IMR-90 (cell line): Measurements from ENCODE around the gene RUNX3. TPM values are rescaled to one million over a fixed set of nuclear protein-coding genes. Genes with fewer than 3 reads are reported as not detected.

Experiments used
- ATAC-seq: fragments of 200-7000 bp; cut with Tn5 transposase; 2 replicates; pipeline ENCODE4 v1.9.1; 2020; ENCODE audit warnings: low read depth, mild to moderate bottlenecking, moderate library complexity
- BruUV-seq: library from RNA; stranded (reverse); fragments of 400-500 nt; replicated peaks from 2 replicates; lab custom pipeline; 2021; lab: Mats Ljungman, UMichigan
- CTCF ChIA-PET: fragments of 300-600 bp; formaldehyde crosslinking; extraction: SDS; loops from one replicate; lab custom pipeline; 2021; ENCODE audit warnings: antibody characterized with exemption; lab: Yijun Ruan, JAX
- POLR2A ChIA-PET: fragments of 300-600 bp; sonication (Branson Sonifier 250); formaldehyde crosslinking; loops from one replicate; lab custom pipeline; 2022; ENCODE audit warnings: antibody characterized with exemption; ENCODE audit not compliant: unreplicated experiment; lab: Charles Lee
- DNase-seq: peaks from one replicate; pipeline ENCODE4 v3.0.0; 2013
- H2AFZ ChIP-seq: replicated peaks from 2 replicates; pipeline ENCODE3; 2013; ENCODE audit warnings: low read length, mild to moderate bottlenecking; ENCODE audit not compliant: poor library complexity
- H2AK5ac ChIP-seq: 2 replicates; pipeline ENCODE4 v1.6.1; 2013; ENCODE audit warnings: low read depth, low read length, inconsistent platforms
- H2AK9ac ChIP-seq: replicated peaks from 2 replicates; pipeline ENCODE3; 2013; ENCODE audit warnings: mild to moderate bottlenecking, low read depth, low read length, moderate library complexity; ENCODE audit not compliant: poor library complexity
- H2BK120ac ChIP-seq: 2 replicates; pipeline ENCODE4 v1.6.1; 2013; ENCODE audit warnings: low read depth, low read length, inconsistent platforms
- H2BK15ac ChIP-seq: 3 replicates; pipeline ENCODE4 v1.6.1; 2013; ENCODE audit warnings: low read depth, low read length, inconsistent platforms
- H2BK20ac ChIP-seq: 2 replicates; pipeline ENCODE4 v1.6.1; 2013; ENCODE audit warnings: low read depth, mild to moderate bottlenecking, inconsistent platforms, low read length, moderate library complexity
- H2BK5ac ChIP-seq: 2 replicates; pipeline ENCODE4 v1.6.1; 2013; ENCODE audit warnings: mild to moderate bottlenecking, low read depth, low read length, inconsistent platforms; ENCODE audit not compliant: poor library complexity, severe bottlenecking
- H3K14ac ChIP-seq: replicated peaks from 2 replicates; pipeline ENCODE4 v1.6.1; 2013; ENCODE audit warnings: low read depth, low read length, inconsistent platforms
- H3K18ac ChIP-seq: 2 replicates; pipeline ENCODE4 v1.6.1; 2013; ENCODE audit warnings: low read depth, low read length, control low read depth
- H3K23ac ChIP-seq: 2 replicates; pipeline ENCODE4 v1.6.1; 2013; ENCODE audit warnings: low read depth, low read length, inconsistent platforms
- H3K27ac ChIP-seq: 2 replicates; pipeline ENCODE4 v1.5.1; 2013; ENCODE audit warnings: mild to moderate bottlenecking, control low read depth, low read length; ENCODE audit not compliant: insufficient read depth
- H3K27me3 ChIP-seq: 2 replicates; pipeline ENCODE4 v1.6.1; 2013; ENCODE audit warnings: low read length; ENCODE audit not compliant: control insufficient read depth, insufficient read depth
- H3K36me3 ChIP-seq: 2 replicates; pipeline ENCODE4 v1.6.1; 2013; ENCODE audit warnings: low read length, mixed read lengths; ENCODE audit not compliant: control insufficient read depth, insufficient read depth
- H3K4ac ChIP-seq: 2 replicates; pipeline ENCODE4 v1.6.1; 2013; ENCODE audit warnings: low read depth, low read length, inconsistent platforms
- H3K4me1 ChIP-seq: 2 replicates; pipeline ENCODE4 v1.6.1; 2013; ENCODE audit warnings: low read length, mixed read lengths; ENCODE audit not compliant: control insufficient read depth, insufficient read depth
- H3K4me2 ChIP-seq: 2 replicates; pipeline ENCODE4 v1.6.1; 2013; ENCODE audit warnings: low read depth, mild to moderate bottlenecking, control low read depth, low read length, moderate library complexity
- H3K4me3 ChIP-seq: 2 replicates; pipeline ENCODE4 v1.5.1; 2013; ENCODE audit warnings: low read depth, mild to moderate bottlenecking, control low read depth, low read length, moderate library complexity; ENCODE audit not compliant: insufficient read depth
- H3K56ac ChIP-seq: 2 replicates; pipeline ENCODE4 v1.6.1; 2013; ENCODE audit warnings: low read length, inconsistent platforms; ENCODE audit not compliant: insufficient read depth; ENCODE audit errors: extremely low read depth
- H3K79me1 ChIP-seq, 2 experiments: 2 replicates each; pipeline ENCODE4 v1.6.1; 2013; ENCODE audit warnings: low read length in 2 of 2, inconsistent platforms in 1 of 2, low read depth in 1 of 2
- H3K9ac ChIP-seq: 2 replicates; pipeline ENCODE4 v1.6.1; 2013; ENCODE audit warnings: low read depth, low read length, control low read depth
- H3K9me1 ChIP-seq: 2 replicates; pipeline ENCODE4 v1.6.1; 2013; ENCODE audit warnings: low read length, inconsistent platforms; ENCODE audit not compliant: insufficient read depth
- H3K9me3 ChIP-seq: 2 replicates; pipeline ENCODE4 v1.6.1; 2013; ENCODE audit warnings: low read length; ENCODE audit not compliant: control insufficient read depth, insufficient read depth
- H4K20me1 ChIP-seq: 2 replicates; pipeline ENCODE4 v1.6.1; 2013; ENCODE audit warnings: low read length, inconsistent platforms; ENCODE audit not compliant: insufficient read depth
- H4K5ac ChIP-seq: 2 replicates; pipeline ENCODE4 v1.6.1; 2013; ENCODE audit warnings: mild to moderate bottlenecking, low read depth, low read length, control low read depth
- H4K8ac ChIP-seq, 2 experiments: 2 replicates each; pipeline ENCODE4 v1.6.1; 2013; ENCODE audit warnings: low read depth in 2 of 2, low read length in 2 of 2, control low read depth in 1 of 2, inconsistent platforms in 1 of 2
- H4K91ac ChIP-seq: 2 replicates; pipeline ENCODE4 v1.6.1; 2013; ENCODE audit warnings: low read depth, low read length, inconsistent platforms; ENCODE audit not compliant: insufficient read depth
- BHLHE40 ChIP-seq: fragments of 150-350 bp; IDR thresholded peaks from 2 replicates; pipeline ENCODE4 v1.6.1; 2016; ENCODE audit warnings: mild to moderate bottlenecking, low read depth, low read length
- CEBPB ChIP-seq: IDR thresholded peaks from 2 replicates; pipeline ENCODE4 v1.6.1; 2012; ENCODE audit warnings: low read depth, low read length, improper control_type of control experiment
- CHD1 ChIP-seq: IDR thresholded peaks from 2 replicates; pipeline ENCODE4 v1.6.1; 2012; ENCODE audit warnings: low read depth, low read length, improper control_type of control experiment
- CTCF ChIP-seq: conservative IDR thresholded peaks from 2 replicates; pipeline ENCODE4 v1.5.1; 2012; ENCODE audit warnings: mild to moderate bottlenecking, low read depth, low read length, improper control_type of control experiment
- FOS ChIP-seq: fragments of 150-350 bp; IDR thresholded peaks from 2 replicates; pipeline ENCODE4 v1.6.1; 2016; ENCODE audit warnings: low read depth, low read length
- MAFK ChIP-seq: IDR thresholded peaks from 2 replicates; pipeline ENCODE4 v1.6.1; 2012; ENCODE audit warnings: low read depth, low read length, improper control_type of control experiment
- MXI1 ChIP-seq: IDR thresholded peaks from 2 replicates; pipeline ENCODE4 v1.6.1; 2012; ENCODE audit warnings: low read depth, mild to moderate bottlenecking, low read length, moderate library complexity, borderline replicate concordance
- NFE2L2 ChIP-seq: fragments of 150-350 bp; IDR thresholded peaks from 2 replicates; pipeline ENCODE4 v1.6.1; 2016; ENCODE audit warnings: low read depth, mild to moderate bottlenecking, low read length
- RAD21 ChIP-seq: IDR thresholded peaks from 2 replicates; pipeline ENCODE4 v1.6.1; 2012; ENCODE audit warnings: low read length, improper control_type of control experiment
- RCOR1 ChIP-seq: IDR thresholded peaks from 2 replicates; pipeline ENCODE4 v1.6.1; 2012; ENCODE audit warnings: mild to moderate bottlenecking, low read length, improper control_type of control experiment; ENCODE audit not compliant: insufficient replicate concordance
- SMC3 ChIP-seq: fragments of 150-350 bp; IDR thresholded peaks from 2 replicates; pipeline ENCODE4 v1.6.1; 2016; ENCODE audit warnings: low read depth, mild to moderate bottlenecking, antibody characterized with exemption, low read length, moderate library complexity
- USF2 ChIP-seq: fragments of 150-350 bp; IDR thresholded peaks from 2 replicates; pipeline ENCODE4 v1.6.1; 2017; ENCODE audit warnings: mild to moderate bottlenecking, antibody characterized with exemption, low read length, low read depth
- dilution Hi-C: fragments of 300-500 bp; cut with HindIII; formaldehyde crosslinking; loops from one replicate; pipeline ENCODE4 v1.14.3; 2018; ENCODE audit warnings: low sequenced_read_pairs; ENCODE audit not compliant: unreplicated experiment
- in situ Hi-C: fragments of 300-500 bp; cut with MboI; formaldehyde crosslinking; loops from 3 replicates; pipeline ENCODE4 v1.14.3; 2019; ENCODE audit warnings: low sequenced_read_pairs, inconsistent platforms, mixed read lengths
- intact Hi-C: fragments of 100-400 bp; cut with micrococcal nuclease; formaldehyde crosslinking; loops from 2 replicates; pipeline ENCODE4 v1.10.0; 2022
- polyA plus RNA-seq, 3 experiments: library from polyadenylated mRNA; depleted of rRNA; stranded (reverse); fragments of >200 nt; gene quantifications; 2 replicates each; pipeline ENCODE4 v1.2.3, GENCODE V29; 2012; ENCODE audit warnings: low replicate concordance in 1 of 3
- total RNA-seq: library from RNA; depleted of rRNA; stranded (reverse); fragments of >200 nt; gene quantifications from 2 replicates; pipeline ENCODE4 v1.2.3, GENCODE V29; 2012
- TF ChIP-seq, protein P1 (sequence below): fragments of 150-350 bp; IDR thresholded peaks from 2 replicates; pipeline ENCODE4 v1.6.1; 2016; ENCODE audit warnings: low read depth, mild to moderate bottlenecking, low read length, moderate library complexity, borderline replicate concordance

The RUNX3 gene
- total and polyA plus RNA-seq, 2 of the 4 experiments (the other 2 are of a cell fraction), result 0.07 TPM; not detected in 1

DNA sequence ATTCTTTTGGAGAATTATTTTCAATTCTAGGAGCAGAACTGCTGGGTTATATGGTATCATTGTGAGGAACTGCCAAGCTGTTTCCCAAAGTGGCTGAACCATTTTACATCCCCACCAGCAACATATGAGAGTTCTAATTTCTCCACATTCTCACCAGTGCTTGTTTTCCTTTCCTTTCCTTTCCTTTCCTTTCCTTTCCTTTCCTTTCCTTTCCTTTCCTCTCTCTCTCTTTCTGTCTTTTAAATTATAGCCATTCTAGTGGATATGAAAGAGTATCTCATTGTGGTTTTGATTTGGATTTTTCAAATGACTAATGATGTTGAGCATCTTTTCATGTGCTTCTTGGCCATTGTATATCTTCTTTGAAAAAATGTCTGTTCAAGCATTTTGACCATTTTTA, 45.3 kb downstream of the RUNX3 start:
- H2BK20ac ChIP-seq, result no peak overlapping the region
- no peak overlapping the region for H2AK9ac ChIP-seq
- ChIA-PET POLR2A (no interaction called here), CTCF (no interaction called here)
- no TSS peak for BruUV-seq
- no peak overlapping the region for H3K4ac ChIP-seq
- no peak overlapping the region for H4K91ac ChIP-seq
- TF ChIP-seq FOS, result no peak
- no peak for TF ChIP-seq MAFK
- no peak for TF ChIP-seq RCOR1
- TF ChIP-seq, protein P1, sequence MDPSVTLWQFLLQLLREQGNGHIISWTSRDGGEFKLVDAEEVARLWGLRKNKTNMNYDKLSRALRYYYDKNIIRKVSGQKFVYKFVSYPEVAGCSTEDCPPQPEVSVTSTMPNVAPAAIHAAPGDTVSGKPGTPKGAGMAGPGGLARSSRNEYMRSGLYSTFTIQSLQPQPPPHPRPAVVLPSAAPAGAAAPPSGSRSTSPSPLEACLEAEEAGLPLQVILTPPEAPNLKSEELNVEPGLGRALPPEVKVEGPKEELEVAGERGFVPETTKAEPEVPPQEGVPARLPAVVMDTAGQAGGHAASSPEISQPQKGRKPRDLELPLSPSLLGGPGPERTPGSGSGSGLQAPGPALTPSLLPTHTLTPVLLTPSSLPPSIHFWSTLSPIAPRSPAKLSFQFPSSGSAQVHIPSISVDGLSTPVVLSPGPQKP, result no peak
- no peak for TF ChIP-seq USF2
- no peak for TF ChIP-seq BHLHE40
- no peak for TF ChIP-seq RAD21
- TF ChIP-seq CTCF, result no peak
- no peak for TF ChIP-seq SMC3
- TF ChIP-seq NFE2L2, result no peak
- TF ChIP-seq MXI1, result no peak
- no peak for TF ChIP-seq CHD1
- TF ChIP-seq CEBPB, result no peak
- H3K56ac ChIP-seq, result no peak overlapping the region
- no peak overlapping the region for H3K27ac ChIP-seq
- H3K4me2 ChIP-seq, result no peak overlapping the region
- dilution Hi-C loops, result no loop called here
- no peaks in the 10 kb centered on the region for H4K20me1 ChIP-seq
- no peak overlapping the region for H3K23ac ChIP-seq
- no peak overlapping the region for H4K8ac ChIP-seq
- H3K79me1 ChIP-seq, result no peaks in the 10 kb centered on the region
- H3K36me3 ChIP-seq, result no peaks in the 10 kb centered on the region
- no peak overlapping the region for H2BK5ac ChIP-seq
- no peak overlapping the region for H2AFZ ChIP-seq
- H3K14ac ChIP-seq, result no peak overlapping the region
- H3K9me1 ChIP-seq, result no peaks in the 10 kb centered on the region
- no peak overlapping the region for H2BK120ac ChIP-seq
- H3K9me3 ChIP-seq, result peaks cover 2% of the 10 kb centered on the region; the same call in 1 of the 2 replicates
- no peak overlapping the region for H3K4me3 ChIP-seq
- H3K18ac ChIP-seq, result no peak overlapping the region
- no peak overlapping the region for H2BK15ac ChIP-seq
- no peak overlapping the region for H4K5ac ChIP-seq
- no peaks in the 10 kb centered on the region for H3K4me1 ChIP-seq
- intact Hi-C loops, result no loop called here
- in situ Hi-C loops, result no loop called here
- H2AK5ac ChIP-seq, result no peak overlapping the region
- ATAC-seq (no peak), DNase-seq (no peak)
- no peak overlapping the region for H3K9ac ChIP-seq
- H3K27me3 ChIP-seq, result peaks cover 12% of the 10 kb centered on the region
